ENCODE measurements around the gene CYB5R3.
"Not testable (repeated sequence)": the region's sequence is repeated elsewhere in the genome, so short reads cannot be mapped to it uniquely, and the experiment has no call there.

Gene CYB5R3

GRCh38 chr22:42623301-42623751 is 25.9 kb downstream of the CYB5R3 start:
- DNase-seq (ENCODE audit: low spot score), result no peak

GRCh38 chr22:42622061-42622710 is 27.0 kb downstream of the CYB5R3 start:
- no peak for DNase-seq (ENCODE audit: low spot score)

- DNase-seq (ENCODE audit: low spot score), result peak; percentile 71
These were observed 27.6 kb downstream of the CYB5R3 start for GRCh38 chr22:42621505-42622002.

- no peak for DNase-seq (ENCODE audit: low spot score)
These were observed 29.1 kb downstream of the CYB5R3 start for GRCh38 chr22:42620084-42620483.

GRCh38 chr22:42619261-42620063 is 29.7 kb downstream of the CYB5R3 start:
- DNase-seq (ENCODE audit: low spot score), result no peak

- no peak for DNase-seq (ENCODE audit: low spot score)
These were observed 31.8 kb downstream of the CYB5R3 start for GRCh38 chr22:42617155-42617983.

GRCh38 chr22:42615860-42616175 is 33.4 kb downstream of the CYB5R3 start:
- not testable (repeated sequence) for DNase-seq (ENCODE audit: low spot score)

GRCh38 chr22:42615092-42615859 is 33.9 kb downstream of the CYB5R3 start:
- peak; percentile 96 for DNase-seq (ENCODE audit: low spot score)

GRCh38 chr22:42614312-42615091 is 34.7 kb downstream of the CYB5R3 start, which contains the start of gene POLDIP3:
POLDIP3 (minus strand) TSS chr22:42614883; CDS start chr22:42614857, 26 bp downstream.
- DNase-seq (ENCODE audit: low spot score), result peak; percentile 98

GRCh38 chr22:42613872-42614301 is 35.3 kb downstream of the CYB5R3 start:
- DNase-seq (ENCODE audit: low spot score), result no peak

- no peak for DNase-seq (ENCODE audit: low spot score)
These were observed 36.9 kb downstream of the CYB5R3 start for GRCh38 chr22:42612336-42612735.

GRCh38 chr22:42611051-42611450 is 38.1 kb downstream of the CYB5R3 start:
- DNase-seq (ENCODE audit: low spot score), result no peak

GRCh38 chr22:42610186-42610585 is 39.0 kb downstream of the CYB5R3 start:
- no peak for DNase-seq (ENCODE audit: low spot score)

- peak; percentile 88 for DNase-seq (ENCODE audit: low spot score)
These were observed 40.3 kb downstream of the CYB5R3 start for GRCh38 chr22:42608823-42609361.

- peak; percentile 21 for DNase-seq (ENCODE audit: low spot score)
These were observed 40.9 kb downstream of the CYB5R3 start for GRCh38 chr22:42608136-42608822.

GRCh38 chr22:42607641-42608040 is 41.6 kb downstream of the CYB5R3 start:
- DNase-seq (ENCODE audit: low spot score), result not testable (repeated sequence)

GRCh38 chr22:42604403-42604802 is 44.8 kb downstream of the CYB5R3 start:
- DNase-seq (ENCODE audit: low spot score), result no peak

- no peak for DNase-seq (ENCODE audit: low spot score)
These were observed 45.8 kb downstream of the CYB5R3 start for GRCh38 chr22:42603427-42603826.

GRCh38 chr22:42602470-42602869 is 46.7 kb downstream of the CYB5R3 start:
- DNase-seq (ENCODE audit: low spot score), result no peak
